HG02642 (cell line): ENCODE measurements around the gene PCSK5.

Experiments used
- ATAC-seq: cut with Tn5 transposase; IDR thresholded peaks from one replicate; pipeline ENCODE4 v1.9.1; 2021; ENCODE audit warnings: mild to moderate bottlenecking; ENCODE audit not compliant: unreplicated experiment, poor library complexity

The PCSK5 gene

GRCh38 chr9:76366275-76366674 is 475.8 kb downstream of the PCSK5 start:
- no peak for ATAC-seq

- peak; percentile 46 for ATAC-seq
Observed at GRCh38 chr9:76369583-76369982, 479.1 kb downstream of the PCSK5 start.

- ATAC-seq = no peak
Observed at GRCh38 chr9:76370396-76371023, 480.0 kb downstream of the PCSK5 start.

GRCh38 chr9:76371901-76372300 is 481.4 kb downstream of the PCSK5 start:
- no peak for ATAC-seq

GRCh38 chr9:76372336-76372735 is 481.9 kb downstream of the PCSK5 start:
- ATAC-seq = no peak

- ATAC-seq = no peak
Observed at GRCh38 chr9:76373173-76373783, 482.8 kb downstream of the PCSK5 start.

- no peak for ATAC-seq
Observed at GRCh38 chr9:76373784-76374474, 483.5 kb downstream of the PCSK5 start.

GRCh38 chr9:76374783-76375559 is 484.5 kb downstream of the PCSK5 start:
- no peak for ATAC-seq

GRCh38 chr9:76377791-76378190 is 487.3 kb downstream of the PCSK5 start:
- no peak for ATAC-seq

GRCh38 chr9:76378367-76379073 is 488.0 kb downstream of the PCSK5 start:
- ATAC-seq = no peak

- ATAC-seq = no peak
Observed at GRCh38 chr9:76379494-76379893, 489.0 kb downstream of the PCSK5 start.

- no peak for ATAC-seq
Observed at GRCh38 chr9:76390656-76391055, 500.2 kb downstream of the PCSK5 start.

- ATAC-seq = peak; percentile 81
Observed at GRCh38 chr9:76394195-76394959, 503.9 kb downstream of the PCSK5 start, which contains the start of gene RFK. Gene RFK, minus strand, starts transcription at chr9:76394426. Its CDS starts 255 bp downstream, at chr9:76394171.

GRCh38 chr9:76394960-76395252 is 504.4 kb downstream of the PCSK5 start:
- ATAC-seq = peak; percentile 39

GRCh38 chr9:76395381-76395780 is 504.9 kb downstream of the PCSK5 start:
- ATAC-seq = no peak

- ATAC-seq = no peak
Observed at GRCh38 chr9:76396144-76396543, 505.7 kb downstream of the PCSK5 start.

- ATAC-seq = no peak
Observed at GRCh38 chr9:76396597-76396996, 506.1 kb downstream of the PCSK5 start.

GRCh38 chr9:76399856-76400255 is 509.4 kb downstream of the PCSK5 start:
- ATAC-seq = no peak

GRCh38 chr9:76400534-76401096 is 510.1 kb downstream of the PCSK5 start:
- ATAC-seq = no peak
